HG03442 (cell line): ENCODE data around the gene MTA1.

Experiments
- ATAC-seq: cut with Tn5 transposase; IDR thresholded peaks from one replicate; pipeline ENCODE4 v1.9.1; 2021; ENCODE audit warnings: mild to moderate bottlenecking, moderate library complexity; ENCODE audit not compliant: unreplicated experiment

MTA1 gene

GRCh38 chr14:105442125-105442524 is 22.5 kb downstream of the MTA1 start:
- no peak for ATAC-seq

GRCh38 chr14:105442834-105443233 is 23.2 kb downstream of the MTA1 start:
- no peak for ATAC-seq

GRCh38 chr14:105444859-105445258 is 25.2 kb downstream of the MTA1 start:
- ATAC-seq = no peak

GRCh38 chr14:105445290-105445689 is 25.7 kb downstream of the MTA1 start:
- ATAC-seq = no peak

GRCh38 chr14:105445901-105446845 is 26.5 kb downstream of the MTA1 start:
- no peak for ATAC-seq

GRCh38 chr14:105446971-105447370 is 27.3 kb downstream of the MTA1 start:
- no peak for ATAC-seq

- no peak for ATAC-seq
Measured at GRCh38 chr14:105447651-105448640, 28.3 kb downstream of the MTA1 start.

- no peak for ATAC-seq
Measured at GRCh38 chr14:105448706-105449111, 29.1 kb downstream of the MTA1 start.

DNA sequence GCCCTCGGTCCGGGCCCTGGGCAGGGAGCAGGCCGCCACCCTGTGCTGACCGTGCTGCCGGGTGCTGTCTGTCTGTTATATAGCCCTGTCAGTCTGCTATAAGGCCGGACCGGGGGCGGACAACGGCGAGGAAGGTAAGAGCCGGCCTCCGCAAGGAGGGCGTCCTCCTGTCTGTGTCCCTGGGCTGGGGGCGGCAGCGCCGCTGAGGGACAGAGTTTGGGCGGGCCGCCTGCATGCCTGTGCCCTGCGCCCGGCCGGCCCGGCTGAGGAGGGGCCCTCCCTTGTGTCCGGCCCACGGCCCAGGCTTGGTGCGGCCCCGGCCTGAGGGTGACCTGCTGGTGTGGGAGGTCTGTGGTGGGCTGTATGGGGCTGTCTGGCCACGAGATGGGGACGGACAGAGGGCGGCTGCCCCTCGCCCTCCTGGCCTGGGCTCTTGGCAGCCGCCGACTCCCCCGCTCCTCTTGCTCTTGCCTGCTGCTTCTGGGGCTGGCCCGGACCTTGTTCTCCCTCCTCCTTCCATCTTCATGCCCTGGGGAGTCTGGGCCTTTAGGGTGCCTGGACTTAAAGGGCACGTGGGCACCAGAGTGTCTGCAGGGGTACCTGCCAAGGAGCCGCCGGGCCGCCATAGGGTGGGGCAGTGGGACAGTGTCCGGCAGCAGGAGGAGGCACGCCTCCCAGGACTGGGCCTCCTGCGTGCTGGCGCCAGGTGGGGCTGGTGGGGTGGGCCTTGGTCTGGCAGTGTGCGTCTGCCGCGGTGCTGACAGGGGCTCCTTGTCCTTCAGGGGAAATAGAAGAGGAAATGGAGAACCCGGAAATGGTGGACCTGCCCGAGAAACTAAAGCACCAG is 29.9 kb downstream of the MTA1 start:
- no peak for ATAC-seq

DNA sequence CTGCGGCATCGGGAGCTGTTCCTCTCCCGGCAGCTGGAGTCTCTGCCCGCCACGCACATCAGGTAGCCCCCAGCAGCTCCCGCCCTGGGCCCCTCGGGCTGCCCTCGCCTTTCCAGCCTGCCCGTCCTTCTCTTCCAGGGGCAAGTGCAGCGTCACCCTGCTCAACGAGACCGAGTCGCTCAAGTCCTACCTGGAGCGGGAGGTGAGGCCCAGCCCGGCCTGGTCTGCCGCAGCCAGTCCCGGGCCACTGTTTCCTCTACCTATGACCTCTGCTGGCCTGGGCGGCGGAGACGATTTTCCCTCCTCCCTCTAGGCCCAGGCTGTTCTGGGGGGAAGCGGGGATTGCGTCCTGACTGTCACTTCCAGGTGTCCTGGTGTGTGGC is 30.5 kb downstream of the MTA1 start:
- no peak for ATAC-seq

DNA sequence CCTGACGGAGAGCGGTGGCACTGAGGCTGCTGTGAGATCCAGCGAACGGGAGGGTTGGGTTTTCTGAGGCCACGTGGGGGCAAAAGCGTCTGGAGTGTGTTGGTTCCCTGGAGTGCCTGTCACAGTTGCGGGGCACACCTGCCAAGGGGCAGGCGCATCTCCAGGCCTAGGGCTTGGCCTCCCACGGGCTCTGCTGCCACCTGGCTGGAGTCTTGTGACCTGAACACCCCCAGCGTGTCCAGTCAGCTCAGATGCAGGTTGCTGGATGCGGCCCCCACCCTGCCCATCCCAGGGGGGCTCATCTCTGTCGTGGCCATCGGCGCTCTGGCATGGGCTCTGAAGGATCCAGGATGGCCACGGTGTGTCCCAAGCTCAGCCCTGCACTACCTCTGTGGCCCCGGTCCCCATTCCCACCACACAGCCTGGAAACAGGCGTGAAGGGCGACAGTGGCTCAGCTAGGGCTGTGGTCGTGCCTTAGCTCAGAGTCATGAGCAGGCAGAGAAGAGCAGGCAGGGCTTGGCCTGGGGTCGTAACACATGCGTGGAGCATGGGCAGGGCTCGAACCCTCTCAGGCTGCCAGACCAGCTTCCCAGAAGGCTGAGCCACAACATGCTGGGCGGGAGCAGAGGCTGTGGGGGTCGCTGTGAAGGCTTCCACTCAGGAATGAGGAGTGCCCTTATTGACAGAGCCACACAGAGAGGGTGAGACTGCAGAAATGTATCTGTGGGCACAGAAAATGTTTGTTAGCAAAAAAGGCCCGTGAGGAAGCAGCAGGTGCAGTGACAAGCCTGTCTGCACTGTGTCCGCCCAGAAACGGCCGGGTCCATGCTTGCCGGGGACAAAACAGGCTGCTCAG is 31.5 kb downstream of the MTA1 start:
- ATAC-seq = no peak

DNA sequence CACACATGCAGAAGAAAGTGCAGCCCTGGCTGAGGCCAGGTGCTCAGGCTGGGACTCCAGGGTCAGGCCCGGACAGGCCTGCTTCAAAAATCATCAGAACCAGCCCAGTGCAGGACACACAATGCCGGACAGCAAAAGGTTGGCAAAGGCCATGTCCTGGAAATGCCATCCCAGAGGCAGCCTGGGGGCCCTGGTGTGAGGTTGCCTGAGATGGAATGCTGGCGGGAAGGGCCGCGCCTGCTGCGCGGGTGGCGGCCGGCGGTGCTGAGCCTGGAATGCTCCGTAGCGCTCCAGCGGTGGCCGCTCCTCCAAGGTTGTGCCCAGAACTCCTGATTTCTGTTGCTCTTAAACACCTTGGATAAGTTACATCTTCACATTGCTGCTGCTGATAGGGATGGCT is 33.3 kb downstream of the MTA1 start:
- ATAC-seq = no peak

GRCh38 chr14:105453847-105454246 is 34.2 kb downstream of the MTA1 start:
- no peak for ATAC-seq

- ATAC-seq = no peak
Measured at GRCh38 chr14:105455086-105455640, 35.5 kb downstream of the MTA1 start.

GRCh38 chr14:105455766-105456660 is 36.4 kb downstream of the MTA1 start:
- ATAC-seq = no peak

DNA sequence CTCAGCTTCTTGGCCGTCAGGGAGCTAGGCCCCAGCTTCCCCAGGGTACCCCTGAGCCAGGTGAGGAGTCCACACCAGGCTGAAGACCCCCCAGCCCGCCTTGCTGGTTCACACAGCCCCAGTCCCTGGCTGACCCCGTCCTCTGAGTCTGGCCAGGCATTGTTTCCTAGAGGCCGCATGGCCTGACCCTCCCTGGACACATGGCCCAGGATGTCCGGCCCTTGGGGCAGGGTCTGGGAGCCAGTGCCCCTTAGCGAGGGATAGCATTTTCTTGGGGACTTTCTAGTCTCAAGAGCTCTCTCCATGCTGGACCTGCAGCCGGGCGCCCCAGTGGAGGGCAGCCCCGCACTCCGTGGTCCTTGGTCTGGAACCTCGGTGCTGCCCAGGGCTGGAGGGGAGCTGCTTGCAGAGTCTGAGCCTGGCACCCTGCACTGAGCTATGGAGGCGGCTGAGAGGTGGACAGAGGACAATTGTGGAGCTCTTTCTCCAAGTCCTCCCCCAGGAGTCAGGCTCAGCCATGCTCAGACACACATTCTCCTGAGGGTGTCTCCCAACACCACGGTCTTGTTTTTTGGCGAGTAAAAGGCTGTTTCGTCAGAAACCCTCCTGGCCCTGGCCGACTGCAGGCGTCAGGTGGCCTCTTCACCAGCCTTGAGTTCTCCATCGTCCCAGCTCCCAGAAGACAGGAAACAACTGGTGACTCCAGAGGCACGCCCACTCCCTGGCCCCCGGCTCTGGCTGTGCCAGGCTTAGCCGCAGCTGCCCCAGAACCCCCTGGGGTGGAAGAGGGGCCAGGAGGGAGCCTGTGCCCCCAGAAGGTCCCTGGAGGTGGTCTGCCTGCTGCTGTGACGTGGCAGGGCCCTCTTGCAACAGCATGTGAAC is 37.4 kb downstream of the MTA1 start:
- no peak for ATAC-seq

- ATAC-seq = no peak
Measured at GRCh38 chr14:105458010-105458409, 38.4 kb downstream of the MTA1 start.
